Right cardiac atrium (tissue), 5 donors: ENCODE data around the gene CD52. TPM values are rescaled to one million over a fixed set of nuclear protein-coding genes. Genes with fewer than 3 reads are reported as not detected.

ENCODE experiments used
- ATAC-seq, 2 donors: fragments of 200-7000 bp; cut with Tn5 transposase; one replicate each; pipeline versions ENCODE4 v1.8.0 to v1.9.1; 2020; ENCODE audit warnings: moderate library complexity in 2 of 2, mild to moderate bottlenecking in 1 of 2
- DNase-seq, 3 donors: peaks; one replicate each; pipeline ENCODE4 v3.0.0-alpha.2; 2020
- H3K27ac ChIP-seq: one replicate; pipeline ENCODE4 v1.5.1; 2013; ENCODE audit warnings: mild to moderate bottlenecking, low read length, control low read depth, moderate library complexity
- H3K27me3 ChIP-seq: one replicate; pipeline ENCODE4 v1.6.1; 2013; ENCODE audit not compliant: control insufficient read depth, insufficient read depth
- H3K4me1 ChIP-seq: one replicate; pipeline ENCODE4 v1.6.1; 2013; ENCODE audit warnings: low read length; ENCODE audit not compliant: control insufficient read depth, insufficient read depth
- H3K4me3 ChIP-seq: one replicate; pipeline ENCODE4 v1.5.1; 2013; ENCODE audit warnings: low read length, control low read depth
- H3K9me3 ChIP-seq: one replicate; pipeline ENCODE4 v1.6.1; 2013; ENCODE audit warnings: low read length; ENCODE audit not compliant: control insufficient read depth
- WGBS: extraction: QIAGEN DNeasy Blood & Tissue Kit; methylation state at CpG from one replicate; pipeline ENCODE4 v1.1.7; 2013; 5-methylcytosine and 5-hydroxymethylcytosine counted together
- intact Hi-C, 4 donors: fragments of 100-400 bp; cut with DNase I; formaldehyde crosslinking; loops; one replicate each; pipeline versions ENCODE4 v1.11.0 to v1.14.0; 2022 to 2023
- polyA plus RNA-seq: library from polyadenylated mRNA; stranded (reverse); fragments of 200-250 nt; gene quantifications from one replicate; pipeline ENCODE4 v1.2.3, GENCODE V29; 2013
- total RNA-seq, 4 donors: library from RNA; stranded (reverse); fragmentation: NEBNext Ultra II Directional; extraction: Animal tissue kit (Norgen Biotek cat#: 25700); gene quantifications; one replicate each; pipeline ENCODE4 v1.2.1, GENCODE V29; 2021
- donor health status: healthy with polysubstance abuse.
- donor health status: DM: no; HTN: yes; CAD: no.
- donor health status: DM: no; HTN: no; CAD: no.
- donor health status: DM: no; HTN: yes; CAD: no; lungs with severe emphysema.
- donor health status: DM: yes; HTN: yes; CAD: no.

The CD52 gene
- total and polyA plus RNA-seq, 5 donors = 1.8 to 5.7 (median 4.5) TPM

GRCh38 chr1:26358411-26359384 lies 40.9 kb downstream of the CD52 start:
- Histone ChIP-seq H3K27me3 (no peaks in the 10 kb centered on the region), H3K27ac (no peak overlapping the region), H3K4me1 (no peaks in the 10 kb centered on the region), H3K9me3 (no peaks in the 10 kb centered on the region), H3K4me3 (no peak overlapping the region)
- intact Hi-C loops = no loop called here
- ATAC-seq (no peak), DNase-seq (no peak)
- whole genome bisulfite sequencing = 53% methylated on average over 15 of the region's 15 CpGs

GRCh38 chr1:26359981-26360806 lies 42.4 kb downstream of the CD52 start:
- Histone ChIP-seq H3K27ac (no peak overlapping the region), H3K4me3 (peak overlapping the region; percentile 34), H3K27me3 (no peaks in the 10 kb centered on the region), H3K9me3 (no peaks in the 10 kb centered on the region), H3K4me1 (no peaks in the 10 kb centered on the region)
- intact Hi-C loops = no loop called here
- no peak for ATAC-seq
- DNase-seq = peak in 1 of 3 donors; percentile 42
- WGBS = 3% methylated on average over 67 of the region's 67 CpGs

GRCh38 chr1:26360807-26361604 lies 43.2 kb downstream of the CD52 start:
- H3K4me1 ChIP-seq = no peaks in the 10 kb centered on the region
- intact Hi-C loops = no loop called here
- H3K27me3 ChIP-seq = no peaks in the 10 kb centered on the region
- ATAC-seq (no peak), DNase-seq (no peak)
- H3K27ac ChIP-seq = no peak overlapping the region
- no peaks in the 10 kb centered on the region for H3K9me3 ChIP-seq
- 52% methylated on average over 27 of the region's 27 CpGs for WGBS
- peak overlapping the region; percentile 34 for H3K4me3 ChIP-seq

DNA sequence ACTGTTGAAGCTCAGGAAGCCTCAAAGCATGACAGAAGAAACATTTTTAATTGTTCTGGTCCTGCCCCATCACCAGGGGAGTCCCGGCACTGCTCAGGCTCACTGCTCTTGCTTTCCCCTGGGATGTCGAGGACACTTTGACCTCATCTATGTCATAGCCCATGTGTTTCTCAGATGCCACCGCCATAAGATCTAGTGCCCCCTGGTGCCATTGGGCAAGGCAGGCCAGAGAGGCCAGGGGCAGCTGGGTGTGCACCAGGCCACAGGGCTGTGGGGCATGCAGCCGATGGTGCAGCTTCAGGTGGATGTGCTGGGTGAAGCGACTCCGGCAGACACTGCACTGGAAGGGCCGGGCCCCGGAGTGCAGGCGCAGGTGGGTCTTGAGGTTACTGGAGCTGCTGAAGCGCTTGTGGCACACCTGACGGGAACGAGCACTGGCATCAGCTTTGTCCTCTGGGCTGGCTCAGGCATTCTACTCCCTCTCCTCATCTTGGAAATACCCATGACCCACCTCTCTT lies 43.9 kb downstream of the CD52 start:
- Histone ChIP-seq H3K4me1 (no peaks in the 10 kb centered on the region), H3K9me3 (no peaks in the 10 kb centered on the region), H3K4me3 (no peak overlapping the region), H3K27me3 (no peaks in the 10 kb centered on the region), H3K27ac (no peak overlapping the region)
- ATAC-seq (no peak), DNase-seq (no peak)
- intact Hi-C loops = no loop called here
- 85% methylated on average over 12 of the region's 12 CpGs for WGBS

DNA sequence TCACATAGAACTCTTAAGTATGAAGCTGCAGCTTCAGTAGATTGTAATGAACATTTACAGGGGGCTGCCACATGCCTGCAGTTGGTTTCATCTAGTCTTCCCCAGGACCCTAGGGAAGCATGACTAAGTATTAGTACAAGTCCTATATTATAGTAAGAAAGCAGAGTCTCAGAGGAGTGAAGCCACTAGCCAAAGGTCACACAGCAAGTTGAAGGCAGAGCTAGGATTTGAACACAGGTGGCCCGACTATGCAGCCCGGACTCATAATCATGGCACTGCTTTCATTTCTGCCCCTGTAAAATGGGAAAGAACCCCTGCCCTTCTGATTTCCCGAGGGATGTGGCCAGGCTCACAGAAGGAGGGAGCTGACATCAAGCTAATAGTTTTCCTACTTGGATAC lies 44.6 kb downstream of the CD52 start:
- DNase-seq (no peak), ATAC-seq (no peak)
- H3K27me3 ChIP-seq = no peaks in the 10 kb centered on the region
- no peaks in the 10 kb centered on the region for H3K4me1 ChIP-seq
- intact Hi-C loops = no loop called here
- WGBS = 96% methylated on average over 3 of the region's 3 CpGs
- H3K9me3 ChIP-seq = no peaks in the 10 kb centered on the region
- H3K27ac ChIP-seq = no peak overlapping the region
- no peak overlapping the region for H3K4me3 ChIP-seq

DNA sequence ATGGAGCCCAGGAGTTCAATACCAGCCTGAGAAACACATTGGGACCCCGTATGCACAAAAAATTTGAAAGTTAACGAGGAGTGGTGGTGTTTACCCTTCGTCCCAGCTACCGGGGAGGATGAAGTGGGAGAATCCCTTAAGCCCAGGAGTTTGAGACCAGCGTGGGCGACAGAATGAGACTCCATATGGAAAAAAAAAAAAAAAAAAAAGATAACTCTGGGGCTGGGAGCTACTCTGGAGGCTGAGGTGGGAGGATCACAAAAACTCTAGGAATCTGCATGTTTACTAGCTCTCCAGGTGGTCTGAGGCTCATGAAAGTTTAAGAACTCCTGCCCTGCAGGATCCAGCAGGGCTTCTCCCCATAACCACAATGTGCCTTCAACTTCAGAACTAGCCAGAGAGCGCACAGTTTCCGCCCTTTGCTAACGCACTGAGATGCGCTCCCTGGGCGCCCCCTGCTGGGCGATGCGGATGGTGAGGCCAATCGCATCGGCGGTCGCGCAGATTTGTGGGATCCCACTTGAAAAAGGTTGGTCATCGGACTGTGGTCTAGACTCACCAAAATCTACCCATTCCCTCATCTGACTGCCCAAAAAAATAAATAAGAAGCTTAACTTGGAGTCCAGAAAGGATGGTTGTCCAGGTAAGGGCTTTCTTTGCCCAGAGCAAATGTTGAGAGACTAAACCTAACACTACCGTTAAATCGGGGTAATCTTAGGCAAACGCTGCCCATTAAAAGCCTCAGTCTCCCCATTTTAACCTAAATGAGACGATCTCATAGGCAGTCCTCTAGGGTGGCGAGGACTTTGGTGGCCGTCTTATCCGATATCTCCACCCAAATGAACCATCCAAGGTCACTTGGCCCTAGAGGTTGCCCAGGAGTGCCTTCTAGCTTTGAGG lies 46.0 kb downstream of the CD52 start:
- H3K27me3 ChIP-seq = no peaks in the 10 kb centered on the region
- WGBS = 32% methylated on average over 26 of the region's 26 CpGs
- DNase-seq = peak; percentile 84 to 94 (median 87)

GRCh38 chr1:26364956-26365355 lies 47.2 kb downstream of the CD52 start:
- ATAC-seq (no peak), DNase-seq (peak in 1 of 3 donors; percentile 47)
- Histone ChIP-seq H3K27ac (no peak overlapping the region), H3K4me3 (no peak overlapping the region), H3K27me3 (no peaks in the 10 kb centered on the region), H3K4me1 (no peaks in the 10 kb centered on the region), H3K9me3 (no peaks in the 10 kb centered on the region)
- intact Hi-C loops = no loop called here
- WGBS = 27% methylated on average over 9 of the region's 9 CpGs

More for the DNA sequence above, 46.0 kb downstream of the CD52 start:
- no peak overlapping the region for H3K27ac ChIP-seq
- H3K9me3 ChIP-seq = no peaks in the 10 kb centered on the region
- H3K4me1 ChIP-seq = no peaks in the 10 kb centered on the region
- ATAC-seq = peak; percentile 65 to 77
- no peak overlapping the region for H3K4me3 ChIP-seq
- intact Hi-C loops = no loop called here

DNA sequence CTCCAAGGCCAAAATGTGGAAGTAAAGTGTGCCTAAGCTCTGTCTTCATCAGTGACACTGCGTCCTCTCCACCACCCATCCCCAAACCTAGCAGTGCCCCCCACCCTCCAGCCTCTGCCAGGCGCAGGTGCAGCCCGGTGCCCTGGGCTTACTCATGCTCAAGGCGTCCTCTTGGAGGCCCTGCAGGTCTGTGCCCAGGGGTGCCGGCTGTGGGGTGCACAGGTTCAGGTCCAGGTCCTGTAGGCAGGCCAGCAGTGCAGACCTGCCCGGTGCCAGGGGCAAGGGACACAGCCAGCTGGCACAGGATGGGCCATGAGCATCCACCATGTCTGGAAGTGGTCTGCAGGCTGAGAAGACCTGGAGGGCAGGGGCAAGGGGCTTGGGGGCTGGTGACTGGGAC lies 49.7 kb downstream of the CD52 start:
- Histone ChIP-seq H3K27me3 (no peaks in the 10 kb centered on the region), H3K4me1 (no peaks in the 10 kb centered on the region), H3K4me3 (no peak overlapping the region), H3K9me3 (no peaks in the 10 kb centered on the region), H3K27ac (no peak overlapping the region)
- WGBS = 87% methylated on average over 6 of the region's 6 CpGs
- ATAC-seq (peak in 1 of 2 donors; percentile 20), DNase-seq (no peak)
- intact Hi-C loops = no loop called here

- 66% methylated on average over 4 of the region's 4 CpGs for WGBS
- H3K27me3 ChIP-seq = no peaks in the 10 kb centered on the region
- ATAC-seq (no peak), DNase-seq (no peak)
- no peaks in the 10 kb centered on the region for H3K9me3 ChIP-seq
- intact Hi-C loops = no loop called here
- H3K4me3 ChIP-seq = no peak overlapping the region
- H3K27ac ChIP-seq = no peak overlapping the region
- no peaks in the 10 kb centered on the region for H3K4me1 ChIP-seq
Observed at GRCh38 chr1:26368006-26368405, 50.2 kb downstream of the CD52 start.

DNA sequence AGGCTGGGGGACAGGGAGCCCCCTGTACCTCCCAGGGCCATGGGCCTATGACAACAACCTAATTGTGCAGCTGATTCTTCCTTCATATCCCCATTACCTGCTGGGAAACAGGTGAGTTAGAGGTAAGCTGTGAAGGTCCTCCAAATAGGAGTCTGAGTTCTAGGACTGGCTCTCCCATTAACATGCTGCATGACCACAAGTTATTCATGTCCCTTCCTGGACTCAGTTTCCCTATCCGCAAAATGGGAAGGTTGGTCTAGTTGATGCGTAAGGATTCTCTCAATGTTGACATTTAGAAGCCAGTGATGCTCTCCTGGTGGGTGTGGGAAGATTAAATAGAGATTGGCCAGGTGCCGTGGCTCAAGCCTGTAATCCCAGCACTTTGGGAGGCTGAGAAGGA lies 50.7 kb downstream of the CD52 start:
- ATAC-seq (no peak), DNase-seq (no peak)
- intact Hi-C loops = no loop called here
- H3K4me3 ChIP-seq = no peak overlapping the region
- H3K27me3 ChIP-seq = no peaks in the 10 kb centered on the region
- no peaks in the 10 kb centered on the region for H3K9me3 ChIP-seq
- no peak overlapping the region for H3K27ac ChIP-seq
- H3K4me1 ChIP-seq = no peaks in the 10 kb centered on the region
- 88% methylated on average over 3 of the region's 3 CpGs for WGBS
